Measurements from ENCODE around the gene KIAA1191.
A peak's percentile ranks its signal among the peaks of the same experiment; 100 is the strongest.

KIAA1191 gene

DNA sequence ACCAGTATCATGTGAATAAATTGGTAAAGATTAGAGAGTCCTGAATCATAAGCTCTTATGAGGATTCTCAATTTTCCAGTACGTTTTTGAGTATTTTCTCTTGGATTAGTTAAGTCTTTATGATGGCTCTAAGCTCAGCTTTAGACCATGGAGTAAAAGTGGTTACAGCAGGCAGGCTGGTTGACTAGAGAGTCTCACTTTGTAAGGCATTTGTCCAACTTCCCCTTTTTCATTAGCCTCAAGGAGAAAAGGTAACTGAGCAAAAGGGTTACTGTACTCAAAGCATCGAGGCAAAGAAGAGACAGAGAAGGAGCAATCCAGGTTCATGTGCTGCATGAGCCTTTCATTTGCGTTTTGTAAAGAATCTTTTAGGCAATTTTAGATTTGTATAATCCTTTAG is 18.3 kb upstream of the KIAA1191 start:
- no peak for DNase-seq (ENCODE audit: low read depth, low spot score)
- TF ChIP-seq, protein P1, sequence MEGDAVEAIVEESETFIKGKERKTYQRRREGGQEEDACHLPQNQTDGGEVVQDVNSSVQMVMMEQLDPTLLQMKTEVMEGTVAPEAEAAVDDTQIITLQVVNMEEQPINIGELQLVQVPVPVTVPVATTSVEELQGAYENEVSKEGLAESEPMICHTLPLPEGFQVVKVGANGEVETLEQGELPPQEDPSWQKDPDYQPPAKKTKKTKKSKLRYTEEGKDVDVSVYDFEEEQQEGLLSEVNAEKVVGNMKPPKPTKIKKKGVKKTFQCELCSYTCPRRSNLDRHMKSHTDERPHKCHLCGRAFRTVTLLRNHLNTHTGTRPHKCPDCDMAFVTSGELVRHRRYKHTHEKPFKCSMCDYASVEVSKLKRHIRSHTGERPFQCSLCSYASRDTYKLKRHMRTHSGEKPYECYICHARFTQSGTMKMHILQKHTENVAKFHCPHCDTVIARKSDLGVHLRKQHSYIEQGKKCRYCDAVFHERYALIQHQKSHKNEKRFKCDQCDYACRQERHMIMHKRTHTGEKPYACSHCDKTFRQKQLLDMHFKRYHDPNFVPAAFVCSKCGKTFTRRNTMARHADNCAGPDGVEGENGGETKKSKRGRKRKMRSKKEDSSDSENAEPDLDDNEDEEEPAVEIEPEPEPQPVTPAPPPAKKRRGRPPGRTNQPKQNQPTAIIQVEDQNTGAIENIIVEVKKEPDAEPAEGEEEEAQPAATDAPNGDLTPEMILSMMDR (IDR thresholded peaks at IDR 0.05; ENCODE audit: low read depth, low read length) = no peak
- no peak overlapping the region for H3K4me3 ChIP-seq (ENCODE audit: low read depth, low read length)
- in situ Hi-C loops (cut with HindIII; ENCODE audit: low sequenced_read_pairs) = no loop called here

DNA sequence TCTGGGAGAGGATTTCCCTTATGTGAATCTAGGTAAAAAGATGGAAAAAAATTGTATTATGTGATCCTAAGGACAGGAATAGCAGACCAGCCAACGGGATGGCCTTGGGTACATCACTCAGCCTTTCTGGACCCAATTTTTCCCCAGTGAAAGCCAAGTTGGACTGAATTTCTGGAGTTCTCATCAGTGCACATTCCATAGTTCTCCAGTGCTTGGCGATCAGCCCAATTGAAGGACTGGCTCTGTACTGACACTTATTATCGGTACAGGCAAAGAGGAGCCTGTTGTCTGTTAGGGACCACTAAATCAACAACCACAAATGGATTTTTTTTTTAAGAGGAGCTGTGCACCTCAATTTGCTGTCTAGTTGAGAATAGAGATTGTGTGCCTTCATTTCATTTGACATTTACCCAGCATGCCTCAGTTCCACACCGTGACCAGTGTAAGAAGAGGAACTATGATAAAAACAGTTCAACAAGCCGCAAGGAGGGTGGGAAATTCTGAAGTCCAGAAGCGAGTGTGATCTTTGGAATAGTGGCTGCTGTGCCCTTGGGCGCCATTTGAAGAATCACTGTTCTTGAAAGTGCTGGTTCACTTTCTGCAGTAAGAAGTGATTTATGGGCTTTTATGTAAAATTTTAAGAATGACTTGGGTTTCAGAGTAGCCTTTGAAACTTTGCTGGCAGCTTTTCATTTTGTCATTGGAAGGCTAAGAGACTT is 11.7 kb upstream of the KIAA1191 start:
- H3K4me3 ChIP-seq (ENCODE audit: low read depth, low read length) = no peak overlapping the region
- no peak for DNase-seq (ENCODE audit: low read depth, low spot score)
- TF ChIP-seq, protein P1 (IDR thresholded peaks at IDR 0.05; ENCODE audit: low read depth, low read length) = no peak
- in situ Hi-C loops (cut with HindIII; ENCODE audit: low sequenced_read_pairs) = no loop called here

DNA sequence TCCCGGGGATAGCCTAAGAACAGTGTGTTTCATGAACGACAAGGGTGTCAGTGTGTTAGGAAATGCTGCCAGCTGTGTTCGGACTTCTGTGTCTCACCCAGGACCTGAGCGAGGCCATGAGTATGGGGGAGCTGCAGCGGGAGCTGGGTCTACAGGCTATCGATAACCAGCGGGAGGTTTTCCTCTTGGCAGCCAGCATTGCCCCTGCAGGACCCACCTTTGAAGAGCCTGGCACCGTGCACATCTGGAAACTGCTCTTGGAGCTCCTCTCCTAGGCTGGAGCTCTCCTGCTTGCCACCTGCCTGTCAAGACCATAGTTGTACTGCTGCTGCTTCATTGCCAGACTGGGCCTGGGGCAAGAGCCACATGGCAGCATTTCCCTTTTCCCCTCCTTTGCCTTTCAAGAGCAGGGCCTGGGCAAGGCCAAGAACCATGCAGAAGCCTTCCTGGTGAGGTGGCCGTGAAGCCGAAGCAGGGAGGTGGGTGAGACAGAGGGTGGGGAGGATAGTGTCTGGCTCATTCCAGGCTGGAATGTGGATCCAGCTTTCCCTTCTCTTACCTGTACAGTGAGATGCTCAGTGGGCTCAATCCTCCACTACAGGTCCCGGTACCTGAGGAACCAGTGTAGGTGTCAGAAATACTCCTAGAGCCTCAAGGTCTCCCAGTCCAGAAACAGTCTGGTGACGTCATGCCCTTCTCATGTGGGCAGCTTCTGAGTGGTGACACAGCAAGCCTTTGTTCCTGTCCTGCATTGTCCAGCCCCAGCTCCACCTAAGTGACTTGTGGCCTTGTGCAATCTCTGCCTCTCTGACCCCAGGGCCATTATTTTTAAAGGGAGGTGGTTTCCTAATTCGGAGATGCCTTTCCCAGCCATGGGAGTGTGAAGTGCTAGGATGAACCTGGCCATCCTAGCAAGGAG is 10.3 kb upstream of the KIAA1191 start:
- in situ Hi-C loops (cut with HindIII; ENCODE audit: low sequenced_read_pairs) = no loop called here
- H3K4me3 ChIP-seq (ENCODE audit: low read depth, low read length) = no peak overlapping the region
- TF ChIP-seq, protein P1 (IDR thresholded peaks at IDR 0.05; ENCODE audit: low read depth, low read length) = no peak
- no peak for DNase-seq (ENCODE audit: low read depth, low spot score)

DNA sequence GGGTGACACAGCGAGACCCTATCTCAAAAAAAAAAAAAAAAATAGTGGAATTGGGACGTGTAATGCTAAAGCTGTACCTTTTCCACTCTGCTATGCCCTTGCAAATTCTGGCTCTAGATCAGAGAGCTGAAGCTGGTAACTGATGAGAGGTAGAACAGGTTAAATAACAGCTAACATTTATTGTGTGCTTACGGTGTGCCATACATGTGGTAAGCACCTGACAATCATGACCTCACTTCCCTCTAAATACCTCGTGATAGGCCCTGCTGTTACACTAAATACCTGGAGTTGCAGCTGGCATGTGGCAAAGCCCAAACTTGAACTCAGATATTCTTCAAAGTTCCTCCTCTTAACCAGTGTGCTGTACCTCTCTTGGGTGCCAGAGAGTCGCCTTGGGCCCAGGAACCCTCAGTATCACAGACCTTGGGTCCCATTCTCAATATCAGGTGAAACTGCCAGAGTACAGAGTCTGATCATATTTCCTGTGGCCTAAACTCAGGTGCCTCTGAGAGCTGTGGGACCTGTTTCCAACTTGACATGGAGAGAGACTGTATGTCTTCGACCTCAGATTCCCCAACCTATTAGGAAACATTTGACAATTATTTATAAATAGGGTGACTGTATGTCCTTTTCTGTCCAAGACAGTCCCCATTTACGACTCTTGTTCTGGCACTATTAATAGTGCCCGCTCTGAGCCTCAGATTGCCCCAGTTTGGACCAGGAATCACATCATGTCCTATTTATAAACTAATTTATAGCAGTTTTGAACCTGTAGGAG is 8.6 kb upstream of the KIAA1191 start:
- H3K4me3 ChIP-seq (ENCODE audit: low read depth, low read length) = no peak overlapping the region
- DNase-seq (ENCODE audit: low read depth, low spot score) = no peak
- in situ Hi-C loops (cut with HindIII; ENCODE audit: low sequenced_read_pairs) = no loop called here
- TF ChIP-seq, protein P1 (IDR thresholded peaks at IDR 0.05; ENCODE audit: low read depth, low read length) = no peak

DNA sequence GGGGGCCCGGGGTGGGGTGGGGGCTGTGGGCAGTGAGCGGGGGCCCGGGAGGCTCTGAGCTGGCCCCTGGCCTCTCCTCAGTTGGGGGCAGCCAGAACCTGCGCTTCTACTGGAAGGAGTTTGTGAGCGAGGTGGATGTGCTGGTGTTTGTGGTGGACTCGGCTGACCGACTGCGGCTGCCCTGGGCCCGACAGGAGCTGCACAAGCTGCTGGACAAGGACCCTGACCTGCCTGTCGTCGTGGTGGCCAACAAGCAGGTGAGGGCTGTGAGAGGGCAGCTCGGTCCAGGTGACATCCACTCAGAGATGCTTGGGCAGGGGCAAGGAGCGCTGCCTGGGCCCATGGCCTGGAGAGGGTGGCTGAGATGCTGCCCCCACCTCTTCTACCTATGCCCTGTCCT is 7.2 kb upstream of the KIAA1191 start:
- no peak overlapping the region for H3K4me3 ChIP-seq (ENCODE audit: low read depth, low read length)
- in situ Hi-C loops (cut with HindIII; ENCODE audit: low sequenced_read_pairs) = no loop called here
- no peak for DNase-seq (ENCODE audit: low read depth, low spot score)
- TF ChIP-seq, protein P1 (IDR thresholded peaks at IDR 0.05; ENCODE audit: low read depth, low read length) = no peak

DNA sequence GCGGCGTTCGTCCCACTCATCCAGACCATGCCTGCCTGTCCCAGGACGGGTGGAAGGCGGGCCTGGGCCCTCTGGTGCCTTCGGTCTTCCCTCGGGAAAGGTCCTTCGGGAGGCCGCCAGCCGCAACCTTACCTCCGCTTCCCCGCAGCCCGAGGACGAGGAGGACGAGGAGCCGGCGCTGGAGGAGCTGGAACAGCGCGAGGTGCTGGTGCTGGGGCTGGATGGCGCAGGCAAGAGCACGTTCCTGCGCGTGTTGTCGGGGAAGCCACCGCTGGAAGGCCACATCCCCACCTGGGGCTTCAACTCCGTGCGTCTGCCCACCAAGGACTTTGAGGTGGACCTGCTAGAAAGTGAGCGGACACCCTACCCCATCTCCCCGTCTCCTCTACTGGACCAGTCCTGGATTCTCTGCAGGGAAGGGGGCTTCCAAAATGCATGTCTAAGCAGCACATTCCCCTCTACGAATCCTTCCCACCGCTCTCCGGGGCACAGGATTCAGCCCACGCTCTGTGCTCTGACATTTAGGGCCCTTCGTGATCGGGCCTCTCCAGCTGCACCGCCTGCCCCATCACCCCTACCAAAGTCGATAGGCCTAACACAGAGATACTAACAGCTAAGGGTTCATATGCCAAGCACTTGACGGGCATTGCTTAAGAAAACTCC is 4.8 kb upstream of the KIAA1191 start:
- in situ Hi-C loops (cut with HindIII; ENCODE audit: low sequenced_read_pairs) = no loop called here
- TF ChIP-seq, protein P1 (IDR thresholded peaks at IDR 0.05; ENCODE audit: low read depth, low read length) = no peak
- peak overlapping the region; percentile 57 for H3K4me3 ChIP-seq (ENCODE audit: low read depth, low read length)
- no peak for DNase-seq (ENCODE audit: low read depth, low spot score)
